Measurements from ENCODE around the gene NOX1.

DNA sequence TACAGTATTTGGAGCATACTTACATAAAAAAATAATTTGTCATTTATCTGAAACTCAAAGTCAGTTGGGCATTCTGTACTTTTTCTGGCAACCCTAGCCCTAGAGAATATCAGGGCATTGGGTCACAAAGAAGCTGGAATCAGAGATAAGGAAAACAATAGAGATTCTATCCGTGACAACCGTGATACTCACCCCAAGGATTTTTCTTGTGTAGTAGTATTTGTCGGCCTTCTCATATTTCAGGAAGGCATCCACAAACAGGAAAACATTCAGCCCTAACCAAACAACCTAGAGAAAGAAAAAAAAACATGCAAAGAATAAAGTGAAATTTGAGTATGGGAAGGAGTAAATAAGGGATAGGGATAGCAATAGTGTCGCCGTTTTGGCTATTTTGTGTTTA lies 3.6 kb downstream of the NOX1 start:
- TF ChIP-seq, protein P1, sequence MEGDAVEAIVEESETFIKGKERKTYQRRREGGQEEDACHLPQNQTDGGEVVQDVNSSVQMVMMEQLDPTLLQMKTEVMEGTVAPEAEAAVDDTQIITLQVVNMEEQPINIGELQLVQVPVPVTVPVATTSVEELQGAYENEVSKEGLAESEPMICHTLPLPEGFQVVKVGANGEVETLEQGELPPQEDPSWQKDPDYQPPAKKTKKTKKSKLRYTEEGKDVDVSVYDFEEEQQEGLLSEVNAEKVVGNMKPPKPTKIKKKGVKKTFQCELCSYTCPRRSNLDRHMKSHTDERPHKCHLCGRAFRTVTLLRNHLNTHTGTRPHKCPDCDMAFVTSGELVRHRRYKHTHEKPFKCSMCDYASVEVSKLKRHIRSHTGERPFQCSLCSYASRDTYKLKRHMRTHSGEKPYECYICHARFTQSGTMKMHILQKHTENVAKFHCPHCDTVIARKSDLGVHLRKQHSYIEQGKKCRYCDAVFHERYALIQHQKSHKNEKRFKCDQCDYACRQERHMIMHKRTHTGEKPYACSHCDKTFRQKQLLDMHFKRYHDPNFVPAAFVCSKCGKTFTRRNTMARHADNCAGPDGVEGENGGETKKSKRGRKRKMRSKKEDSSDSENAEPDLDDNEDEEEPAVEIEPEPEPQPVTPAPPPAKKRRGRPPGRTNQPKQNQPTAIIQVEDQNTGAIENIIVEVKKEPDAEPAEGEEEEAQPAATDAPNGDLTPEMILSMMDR (IDR thresholded peaks at IDR 0.05) = no peak
- no peak for TF ChIP-seq POLR2A (IDR thresholded peaks at IDR 0.05)

Data from adrenal gland (tissue), 5 donors.